ENCODE data around the gene PARN. TPM values are rescaled to one million over a fixed set of nuclear protein-coding genes. Genes with fewer than 3 reads are reported as not detected.

Gene PARN
- total RNA-seq, 5 donors from 2014 or later (not counting 1 experiment from before 2014, with no cell fraction given) = 34.4 to 42.7 (median 38.4) TPM

DNA sequence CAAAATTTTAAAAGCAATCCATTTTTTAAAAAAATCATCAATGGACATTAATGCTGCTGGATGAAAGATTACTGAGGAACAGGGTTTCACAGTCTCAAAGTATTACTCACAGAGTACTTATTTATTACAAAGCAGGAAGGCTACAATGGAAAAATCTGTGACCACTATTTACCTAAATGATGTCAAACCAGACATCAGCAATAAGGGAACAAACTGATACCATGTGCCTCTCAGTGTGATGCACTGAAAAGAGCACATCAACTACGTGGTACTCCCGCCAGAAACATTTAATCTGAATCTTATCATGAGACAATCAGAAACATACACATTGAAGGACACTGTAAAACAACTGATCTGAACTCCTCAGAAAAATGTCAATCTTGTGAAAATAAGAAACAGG is 124.2 kb downstream of the PARN start:
- WGBS (ENCODE audit: insufficient coverage) = 80% methylated on average over 1 of the region's 2 CpGs
- no peak overlapping the region for H3K27ac Mint-ChIP-seq

GRCh38 chr16:14502932-14503741 is 126.9 kb downstream of the PARN start:
- no peaks in the 10 kb centered on the region for H3K9me3 ChIP-seq
- DNase-seq (no peak), ATAC-seq (replicated peaks in 1 of 4) (no peak)
- Mint-ChIP-seq H3K36me3 (peaks cover 10% of the 10 kb centered on the region), H3K4me3 (no peak overlapping the region), H3K4me1 (peaks cover 11 to 14% (median 14%) of the 10 kb centered on the region in 3 donors), H3K27ac (no peak overlapping the region), H3K9me3 (no peaks in the 10 kb centered on the region), H3K27me3 (no peaks in the 10 kb centered on the region)
- no peaks in the 10 kb centered on the region for H3K27me3 ChIP-seq (replicated peaks in 1 of 2; ENCODE audit: control insufficient read depth in 2 of 2, extremely low read depth in 1 of 2, insufficient read depth in 2 of 2, low read length in 1 of 2)
- CTCF ChIA-PET = no interaction called here
- H3K27ac ChIP-seq (ENCODE audit: low read length) = no peak overlapping the region
- 68% methylated on average over 3 of the region's 9 CpGs for WGBS (ENCODE audit: insufficient coverage)
- POLR2A ChIA-PET = interaction anchor here in 1 of 2 donors (0.5 kb wide), 1 partner anchor 199 kb away, joined by 4 read pairs; no protein-coding TSS in a partner anchor
- H3K4me3 ChIP-seq (ENCODE audit: control insufficient read depth in 1 of 2, extremely low read depth in 1 of 2, low read length in 1 of 2) = no peak overlapping the region
- no peaks in the 10 kb centered on the region for H3K4me1 ChIP-seq (ENCODE audit: control insufficient read depth in 1 of 2, extremely low read depth in 1 of 2, insufficient read depth in 2 of 2, low read length in 2 of 2)
- no peaks in the 10 kb centered on the region for H3K36me3 ChIP-seq (ENCODE audit: control insufficient read depth in 2 of 2, extremely low read depth in 1 of 2, insufficient read depth in 1 of 2, low read length in 1 of 2)

More for the DNA sequence above, 124.2 kb downstream of the PARN start:
- DNase-seq (no peak), ATAC-seq (replicated peaks in 1 of 4) (no peak)
- CTCF ChIA-PET = no interaction called here
- Histone ChIP-seq H3K36me3 (ENCODE audit: control insufficient read depth in 2 of 2, extremely low read depth in 1 of 2, insufficient read depth in 1 of 2, low read length in 1 of 2) (no peaks in the 10 kb centered on the region), H3K27me3 (replicated peaks in 1 of 2; ENCODE audit: control insufficient read depth in 2 of 2, extremely low read depth in 1 of 2, insufficient read depth in 2 of 2, low read length in 1 of 2) (no peaks in the 10 kb centered on the region), H3K4me3 (ENCODE audit: control insufficient read depth in 1 of 2, extremely low read depth in 1 of 2, low read length in 1 of 2) (no peak overlapping the region), H3K9me3 (no peaks in the 10 kb centered on the region), H3K27ac (ENCODE audit: low read length) (no peak overlapping the region), H3K4me1 (ENCODE audit: control insufficient read depth in 1 of 2, extremely low read depth in 1 of 2, insufficient read depth in 2 of 2, low read length in 2 of 2) (no peaks in the 10 kb centered on the region)
- Mint-ChIP-seq H3K4me1 (peaks cover 5 to 16% (median 15%) of the 10 kb centered on the region in 3 donors), H3K9me3 (no peaks in the 10 kb centered on the region), H3K4me3 (no peak overlapping the region), H3K36me3 (peaks cover 10% of the 10 kb centered on the region), H3K27me3 (no peaks in the 10 kb centered on the region)
- POLR2A ChIA-PET = no interaction called here

- WGBS (ENCODE audit: insufficient coverage) = 89% methylated on average over 1 of the region's 4 CpGs
- Histone ChIP-seq H3K27me3 (replicated peaks in 1 of 2; ENCODE audit: control insufficient read depth in 2 of 2, extremely low read depth in 1 of 2, insufficient read depth in 2 of 2, low read length in 1 of 2) (no peaks in the 10 kb centered on the region), H3K4me3 (ENCODE audit: control insufficient read depth in 1 of 2, extremely low read depth in 1 of 2, low read length in 1 of 2) (no peak overlapping the region), H3K4me1 (ENCODE audit: control insufficient read depth in 1 of 2, extremely low read depth in 1 of 2, insufficient read depth in 2 of 2, low read length in 2 of 2) (no peaks in the 10 kb centered on the region), H3K27ac (ENCODE audit: low read length) (no peak overlapping the region), H3K9me3 (no peaks in the 10 kb centered on the region), H3K36me3 (ENCODE audit: control insufficient read depth in 2 of 2, extremely low read depth in 1 of 2, insufficient read depth in 1 of 2, low read length in 1 of 2) (no peaks in the 10 kb centered on the region)
- peaks cover 11 to 14% (median 14%) of the 10 kb centered on the region in 3 donors for H3K4me1 Mint-ChIP-seq
- DNase-seq (no peak), ATAC-seq (replicated peaks in 1 of 4) (no peak)
- peaks cover 10% of the 10 kb centered on the region for H3K36me3 Mint-ChIP-seq
- H3K27me3 Mint-ChIP-seq = no peaks in the 10 kb centered on the region
- H3K27ac Mint-ChIP-seq = no peak overlapping the region
- CTCF ChIA-PET = interaction anchor here in 1 of 2 donors (0.5 kb wide), 1 partner anchor 86 kb away, joined by 4 read pairs; no protein-coding TSS in a partner anchor
- no peak overlapping the region for H3K4me3 Mint-ChIP-seq
- no peaks in the 10 kb centered on the region for H3K9me3 Mint-ChIP-seq
- POLR2A ChIA-PET = no interaction called here
Measured at GRCh38 chr16:14502256-14502875, 127.7 kb downstream of the PARN start.

GRCh38 chr16:14501331-14502255 is 128.5 kb downstream of the PARN start:
- H3K4me3 ChIP-seq (ENCODE audit: control insufficient read depth in 1 of 2, extremely low read depth in 1 of 2, low read length in 1 of 2) = no peak overlapping the region
- H3K27ac ChIP-seq (ENCODE audit: low read length) = no peak overlapping the region
- ChIA-PET CTCF (interaction anchor here (0.5 to 0.6 kb wide), 2 partner anchors 85 to 248 kb away, joined by 3 to 4 read pairs; no protein-coding TSS in a partner anchor), POLR2A (no interaction called here)
- no peak for DNase-seq
- H3K36me3 ChIP-seq (ENCODE audit: control insufficient read depth in 2 of 2, extremely low read depth in 1 of 2, insufficient read depth in 1 of 2, low read length in 1 of 2) = no peaks in the 10 kb centered on the region
- no peaks in the 10 kb centered on the region for H3K27me3 ChIP-seq (replicated peaks in 1 of 2; ENCODE audit: control insufficient read depth in 2 of 2, extremely low read depth in 1 of 2, insufficient read depth in 2 of 2, low read length in 1 of 2)
- Mint-ChIP-seq H3K4me1 (peaks cover 14 to 19% (median 18%) of the 10 kb centered on the region in 3 donors), H3K4me3 (no peak overlapping the region), H3K27ac (no peak overlapping the region), H3K36me3 (peaks cover 9% of the 10 kb centered on the region), H3K9me3 (no peaks in the 10 kb centered on the region), H3K27me3 (no peaks in the 10 kb centered on the region)
- ATAC-seq (replicated peaks in 1 of 4) = no peak
- no peaks in the 10 kb centered on the region for H3K9me3 ChIP-seq
- WGBS (ENCODE audit: insufficient coverage) = 80% methylated on average over 4 of the region's 9 CpGs
- H3K4me1 ChIP-seq (ENCODE audit: control insufficient read depth in 1 of 2, extremely low read depth in 1 of 2, insufficient read depth in 2 of 2, low read length in 2 of 2) = no peaks in the 10 kb centered on the region

GRCh38 chr16:14500791-14501190 is 129.3 kb downstream of the PARN start:
- WGBS (ENCODE audit: insufficient coverage) = no CpG with 5 or more reads among the region's 2 CpGs
- DNase-seq (no peak), ATAC-seq (replicated peaks in 1 of 4) (no peak)
- Histone ChIP-seq H3K4me3 (ENCODE audit: control insufficient read depth in 1 of 2, extremely low read depth in 1 of 2, low read length in 1 of 2) (no peak overlapping the region), H3K36me3 (ENCODE audit: control insufficient read depth in 2 of 2, extremely low read depth in 1 of 2, insufficient read depth in 1 of 2, low read length in 1 of 2) (no peaks in the 10 kb centered on the region), H3K27me3 (replicated peaks in 1 of 2; ENCODE audit: control insufficient read depth in 2 of 2, extremely low read depth in 1 of 2, insufficient read depth in 2 of 2, low read length in 1 of 2) (no peaks in the 10 kb centered on the region), H3K27ac (ENCODE audit: low read length) (no peak overlapping the region), H3K4me1 (ENCODE audit: control insufficient read depth in 1 of 2, extremely low read depth in 1 of 2, insufficient read depth in 2 of 2, low read length in 2 of 2) (no peaks in the 10 kb centered on the region), H3K9me3 (no peaks in the 10 kb centered on the region)
- Mint-ChIP-seq H3K27ac (no peak overlapping the region), H3K36me3 (peaks cover 3% of the 10 kb centered on the region), H3K4me3 (no peak overlapping the region), H3K4me1 (peaks cover 16 to 19% (median 17%) of the 10 kb centered on the region in 3 donors), H3K27me3 (no peaks in the 10 kb centered on the region), H3K9me3 (no peaks in the 10 kb centered on the region)
- CTCF ChIA-PET = no interaction called here
- POLR2A ChIA-PET = no interaction called here

- WGBS (ENCODE audit: insufficient coverage) = 100% methylated on average over 2 of the region's 3 CpGs
- no peak overlapping the region for H3K27ac ChIP-seq (ENCODE audit: low read length)
- H3K27me3 ChIP-seq (replicated peaks in 1 of 2; ENCODE audit: control insufficient read depth in 2 of 2, extremely low read depth in 1 of 2, insufficient read depth in 2 of 2, low read length in 1 of 2) = no peaks in the 10 kb centered on the region
- no peak for DNase-seq
- ChIA-PET CTCF (no interaction called here), POLR2A (no interaction called here)
- no peak for ATAC-seq (replicated peaks in 1 of 4)
- Mint-ChIP-seq H3K9me3 (no peaks in the 10 kb centered on the region), H3K36me3 (peaks cover 15% of the 10 kb centered on the region), H3K4me3 (no peak overlapping the region), H3K4me1 (peaks cover 25 to 34% (median 29%) of the 10 kb centered on the region in 3 donors), H3K27ac (no peak overlapping the region), H3K27me3 (no peaks in the 10 kb centered on the region)
- no peaks in the 10 kb centered on the region for H3K36me3 ChIP-seq (ENCODE audit: control insufficient read depth in 2 of 2, extremely low read depth in 1 of 2, insufficient read depth in 1 of 2, low read length in 1 of 2)
- H3K4me1 ChIP-seq (ENCODE audit: control insufficient read depth in 1 of 2, extremely low read depth in 1 of 2, insufficient read depth in 2 of 2, low read length in 2 of 2) = no peaks in the 10 kb centered on the region
- no peaks in the 10 kb centered on the region for H3K9me3 ChIP-seq
- no peak overlapping the region for H3K4me3 ChIP-seq (ENCODE audit: control insufficient read depth in 1 of 2, extremely low read depth in 1 of 2, low read length in 1 of 2)
Measured at GRCh38 chr16:14499110-14499509, 130.9 kb downstream of the PARN start.

Data from T-cell (primary cell).